Measurements from ENCODE around the gene MAK. TPM values are rescaled to one million over a fixed set of nuclear protein-coding genes. Genes with fewer than 3 reads are reported as not detected.

MAK gene
- total RNA-seq, 1 experiment from 2014 or later = not detected

DNA sequence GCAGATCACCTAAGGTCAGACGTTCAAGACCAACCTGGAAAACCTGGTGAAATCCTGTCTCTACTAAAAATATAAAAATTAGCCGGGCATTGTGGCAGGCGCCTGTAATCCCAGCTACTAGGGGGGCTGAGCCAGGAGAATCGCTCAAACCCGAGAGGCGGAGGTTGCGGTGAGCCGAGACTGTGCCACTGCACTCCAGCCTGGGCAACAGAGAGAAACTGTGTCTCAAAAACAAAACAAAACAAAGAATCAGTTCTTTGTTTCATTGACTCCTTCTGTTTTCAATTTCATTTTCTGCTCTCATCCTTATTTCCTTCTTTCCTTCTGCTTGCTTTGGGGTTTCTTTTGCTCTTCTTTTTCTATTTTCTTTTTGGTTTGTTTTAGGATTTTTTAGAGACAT lies 124.4 kb downstream of the MAK start:
- in situ Hi-C loops (cut with HindIII; ENCODE audit: low pct_unique_long_range_greater_than_20kb, low sequenced_read_pairs) = no loop called here
- DNase-seq (ENCODE audit: low read depth) = no peak

Other genes with a start within 250 kb of the MAK start
- gene C6orf52, start 143.9 kb downstream of the MAK start, total RNA-seq (2014; rRNA removed; shearing (Covaris generic); ENCODE audit: low replicate concordance) = 1.7 TPM in 1 of 2 replicates, not detected in the other
- gene PAK1IP1, start 143.6 kb downstream of the MAK start, total RNA-seq (2014; rRNA removed; shearing (Covaris generic); ENCODE audit: low replicate concordance) = 25.7 and 45.0 TPM in 2 replicates
- 225 and 237 TPM in 2 replicates for gene TMEM14C, start 115.5 kb downstream of the MAK start, total RNA-seq (2014; rRNA removed; shearing (Covaris generic); ENCODE audit: low replicate concordance)
- 323 and 336 TPM in 2 replicates for gene TMEM14B, start 90.7 kb downstream of the MAK start, total RNA-seq (2014; rRNA removed; shearing (Covaris generic); ENCODE audit: low replicate concordance)
- gene GCM2, start 43.5 kb upstream of the MAK start, total RNA-seq (2014; rRNA removed; shearing (Covaris generic); ENCODE audit: low replicate concordance) = not detected in 2 replicates
- gene SYCP2L, start 48.5 kb upstream of the MAK start, total RNA-seq (2014; rRNA removed; shearing (Covaris generic); ENCODE audit: low replicate concordance) = 0.37 TPM in 1 of 2 replicates, not detected in the other
- gene ELOVL2, start 205.8 kb upstream of the MAK start, total RNA-seq (2014; rRNA removed; shearing (Covaris generic); ENCODE audit: low replicate concordance) = 13.6 and 14.6 TPM in 2 replicates